Calu3 (cell line): ENCODE data around the gene MYPN. TPM values are rescaled to one million over a fixed set of nuclear protein-coding genes. Genes with fewer than 3 reads are reported as not detected.

Experiments used
- BruUV-seq: library from RNA; stranded (reverse); fragments of 400-500 nt; replicated peaks from 2 replicates; lab custom pipeline; 2021; lab: Mats Ljungman, UMichigan
- CTCF ChIA-PET: fragments of 300-600 bp; sonication (Branson Sonifier 250); formaldehyde crosslinking; loops from one replicate; lab custom pipeline; 2022; ENCODE audit warnings: antibody characterized with exemption; lab: Charles Lee
- DNase-seq: peaks from one replicate; pipeline ENCODE4 v3.0.0; 2022
- H3K27ac Mint-ChIP-seq: one replicate; pipeline ENCODE4 v1.8.0; 2022; ENCODE audit warnings: mixed read lengths; ENCODE audit not compliant: unreplicated experiment
- H3K27me3 Mint-ChIP-seq: one replicate; pipeline ENCODE4 v1.8.0; 2022; ENCODE audit warnings: mixed read lengths; ENCODE audit not compliant: unreplicated experiment
- H3K36me3 Mint-ChIP-seq: one replicate; pipeline ENCODE4 v1.8.0; 2022; ENCODE audit warnings: mild to moderate bottlenecking, moderate library complexity, mixed read lengths; ENCODE audit not compliant: insufficient read depth, unreplicated experiment
- H3K4me1 Mint-ChIP-seq: one replicate; pipeline ENCODE4 v1.8.0; 2022; ENCODE audit warnings: mild to moderate bottlenecking, low read depth, mixed read lengths; ENCODE audit not compliant: unreplicated experiment
- H3K4me3 Mint-ChIP-seq: one replicate; pipeline ENCODE4 v1.8.0; 2022; ENCODE audit warnings: mild to moderate bottlenecking, low read depth, moderate library complexity, mixed read lengths; ENCODE audit not compliant: unreplicated experiment
- H3K9me3 Mint-ChIP-seq: one replicate; pipeline ENCODE4 v1.8.0; 2022; ENCODE audit warnings: low read depth, mixed read lengths; ENCODE audit not compliant: unreplicated experiment
- intact Hi-C: fragments of 100-400 bp; cut with micrococcal nuclease; formaldehyde crosslinking; loops from one replicate; pipeline ENCODE4 v1.10.0; 2022; ENCODE audit not compliant: unreplicated experiment
- total RNA-seq: library from RNA; stranded (reverse); gene quantifications from 2 replicates; pipeline ENCODE4 v1.2.3, GENCODE V29; 2022
- TF ChIP-seq, protein P1 (sequence below): fragments of 200-600 bp; IDR thresholded peaks from one replicate; pipeline ENCODE4 v1.8.0; 2022; ENCODE audit warnings: antibody characterized with exemption; ENCODE audit not compliant: unreplicated experiment

The MYPN gene
- total RNA-seq, 1 experiment from 2014 or later = 0.38 TPM

DNA sequence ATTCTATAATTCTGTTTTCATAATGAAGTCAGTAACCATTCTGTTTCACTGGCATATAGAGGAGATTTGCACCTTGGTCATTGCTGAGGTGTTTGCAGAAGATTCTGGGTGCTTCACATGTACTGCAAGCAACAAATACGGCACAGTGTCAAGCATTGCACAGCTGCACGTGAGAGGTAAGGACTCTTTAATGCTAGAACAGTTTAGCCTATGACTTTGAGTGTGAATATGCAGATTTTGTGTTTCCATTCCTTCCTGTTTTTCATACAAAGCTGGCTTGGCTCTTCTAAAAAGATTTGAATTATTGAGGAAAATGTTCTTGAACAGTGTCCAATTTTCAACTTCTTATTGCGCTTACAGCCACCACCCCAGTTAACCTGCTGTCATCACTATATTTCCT lies 56.4 kb downstream of the MYPN start:
- BruUV-seq = no TSS peak
- intact Hi-C loops = loop anchor here (2.0 kb wide), 1 partner anchor 21 kb away; no protein-coding TSS in a partner anchor
- Mint-ChIP-seq H3K4me1 (peaks cover 9% of the 10 kb centered on the region), H3K27ac (no peak overlapping the region), H3K9me3 (no peaks in the 10 kb centered on the region), H3K4me3 (no peak overlapping the region), H3K36me3 (no peaks in the 10 kb centered on the region), H3K27me3 (no peaks in the 10 kb centered on the region)
- TF ChIP-seq, protein P1, sequence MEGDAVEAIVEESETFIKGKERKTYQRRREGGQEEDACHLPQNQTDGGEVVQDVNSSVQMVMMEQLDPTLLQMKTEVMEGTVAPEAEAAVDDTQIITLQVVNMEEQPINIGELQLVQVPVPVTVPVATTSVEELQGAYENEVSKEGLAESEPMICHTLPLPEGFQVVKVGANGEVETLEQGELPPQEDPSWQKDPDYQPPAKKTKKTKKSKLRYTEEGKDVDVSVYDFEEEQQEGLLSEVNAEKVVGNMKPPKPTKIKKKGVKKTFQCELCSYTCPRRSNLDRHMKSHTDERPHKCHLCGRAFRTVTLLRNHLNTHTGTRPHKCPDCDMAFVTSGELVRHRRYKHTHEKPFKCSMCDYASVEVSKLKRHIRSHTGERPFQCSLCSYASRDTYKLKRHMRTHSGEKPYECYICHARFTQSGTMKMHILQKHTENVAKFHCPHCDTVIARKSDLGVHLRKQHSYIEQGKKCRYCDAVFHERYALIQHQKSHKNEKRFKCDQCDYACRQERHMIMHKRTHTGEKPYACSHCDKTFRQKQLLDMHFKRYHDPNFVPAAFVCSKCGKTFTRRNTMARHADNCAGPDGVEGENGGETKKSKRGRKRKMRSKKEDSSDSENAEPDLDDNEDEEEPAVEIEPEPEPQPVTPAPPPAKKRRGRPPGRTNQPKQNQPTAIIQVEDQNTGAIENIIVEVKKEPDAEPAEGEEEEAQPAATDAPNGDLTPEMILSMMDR = no peak
- CTCF ChIA-PET = no interaction called here
- DNase-seq = no peak

- Mint-ChIP-seq H3K4me3 (no peak overlapping the region), H3K4me1 (peaks cover 9% of the 10 kb centered on the region), H3K27me3 (no peaks in the 10 kb centered on the region), H3K36me3 (no peaks in the 10 kb centered on the region), H3K9me3 (no peaks in the 10 kb centered on the region), H3K27ac (no peak overlapping the region)
- CTCF ChIA-PET = interaction anchor here (0.6 kb wide), 1 partner anchor 280 kb away, joined by 4 read pairs; no protein-coding TSS in a partner anchor
- intact Hi-C loops = loop anchor here (2.0 kb wide), 1 partner anchor 20 kb away; no protein-coding TSS in a partner anchor
- BruUV-seq = no TSS peak
- DNase-seq = no peak
- TF ChIP-seq, protein P1 = no peak
Observed at GRCh38 chr10:68166871-68167585, 57.7 kb downstream of the MYPN start.

- Mint-ChIP-seq H3K27ac (no peak overlapping the region), H3K27me3 (no peaks in the 10 kb centered on the region), H3K36me3 (no peaks in the 10 kb centered on the region), H3K4me3 (no peak overlapping the region), H3K4me1 (peaks cover 9% of the 10 kb centered on the region), H3K9me3 (no peaks in the 10 kb centered on the region)
- CTCF ChIA-PET = no interaction called here
- BruUV-seq = no TSS peak
- TF ChIP-seq, protein P1 = no peak
- no peak for DNase-seq
- intact Hi-C loops = loop anchor here (2.0 kb wide), 1 partner anchor 19 kb away; no protein-coding TSS in a partner anchor
Observed at GRCh38 chr10:68167586-68168189, 58.4 kb downstream of the MYPN start.

GRCh38 chr10:68171539-68172080 lies 62.3 kb downstream of the MYPN start:
- Mint-ChIP-seq H3K9me3 (no peaks in the 10 kb centered on the region), H3K4me3 (no peak overlapping the region), H3K4me1 (no peaks in the 10 kb centered on the region), H3K27ac (no peak overlapping the region), H3K27me3 (no peaks in the 10 kb centered on the region), H3K36me3 (no peaks in the 10 kb centered on the region)
- intact Hi-C loops = no loop called here
- TF ChIP-seq, protein P1 = no peak
- CTCF ChIA-PET = interaction anchor here (0.5 to 0.6 kb wide), 2 partner anchors 33 to 80 kb away, joined by 3 to 7 read pairs; no protein-coding TSS in a partner anchor
- no TSS peak for BruUV-seq
- no peak for DNase-seq
